HG02571 (cell line): ENCODE measurements around the gene PROZ.
"Not testable (repeated sequence)": the region's sequence is repeated elsewhere in the genome, so short reads cannot be mapped to it uniquely, and the experiment has no call there.

Source experiments
- ATAC-seq: cut with Tn5 transposase; IDR thresholded peaks from one replicate; pipeline ENCODE4 v1.9.1; 2021; ENCODE audit warnings: mild to moderate bottlenecking, moderate library complexity; ENCODE audit not compliant: unreplicated experiment

Gene PROZ, protein sequence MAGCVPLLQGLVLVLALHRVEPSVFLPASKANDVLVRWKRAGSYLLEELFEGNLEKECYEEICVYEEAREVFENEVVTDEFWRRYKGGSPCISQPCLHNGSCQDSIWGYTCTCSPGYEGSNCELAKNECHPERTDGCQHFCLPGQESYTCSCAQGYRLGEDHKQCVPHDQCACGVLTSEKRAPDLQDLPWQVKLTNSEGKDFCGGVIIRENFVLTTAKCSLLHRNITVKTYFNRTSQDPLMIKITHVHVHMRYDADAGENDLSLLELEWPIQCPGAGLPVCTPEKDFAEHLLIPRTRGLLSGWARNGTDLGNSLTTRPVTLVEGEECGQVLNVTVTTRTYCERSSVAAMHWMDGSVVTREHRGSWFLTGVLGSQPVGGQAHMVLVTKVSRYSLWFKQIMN

DNA sequence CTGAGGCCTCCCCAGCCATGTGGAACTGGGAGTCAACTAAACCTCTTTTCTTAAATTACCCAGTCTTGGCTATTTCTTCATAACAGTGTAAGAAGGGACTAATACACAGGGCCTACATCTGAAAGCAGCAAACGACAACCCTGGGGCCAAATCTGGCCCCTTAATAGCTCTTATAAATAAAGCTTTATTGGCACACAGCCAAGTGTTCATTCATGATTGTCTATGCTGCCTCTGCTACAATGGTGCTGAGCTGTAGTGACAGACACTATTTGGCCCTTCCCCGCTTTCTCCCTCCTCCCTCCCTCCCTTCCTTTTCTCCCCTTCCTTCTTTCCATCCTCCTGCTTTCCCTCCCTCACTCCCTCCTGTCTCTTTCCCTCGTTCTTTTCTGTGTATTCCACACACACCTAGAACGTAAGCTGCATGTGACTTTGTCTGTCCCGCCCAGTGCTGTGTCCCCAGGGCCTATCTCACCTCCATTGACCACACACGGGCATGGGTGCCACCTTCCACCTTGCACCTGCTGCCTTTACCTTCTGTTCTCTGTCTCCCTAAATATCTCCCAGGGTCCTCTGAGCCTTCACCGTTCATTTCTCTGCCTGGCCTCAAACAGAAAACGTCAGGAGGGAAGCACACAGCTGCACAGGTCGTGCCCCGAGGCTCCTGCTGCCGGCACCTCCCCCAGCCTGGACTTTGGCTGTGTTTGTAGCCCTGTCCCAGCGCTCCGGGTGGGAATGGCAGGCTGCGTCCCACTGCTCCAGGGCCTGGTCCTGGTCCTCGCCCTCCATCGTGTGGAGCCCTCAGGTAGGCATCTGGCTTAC, at the start of gene PROZ:
Gene PROZ (plus strand): TSS at position 720 of the 819 bp plus-strand sequence. CDS start 13 bp downstream, at position 733.
- no peak for ATAC-seq

GRCh38 chr13:113109151-113110047, 49.0 kb upstream of the PROZ start:
- no peak for ATAC-seq

DNA sequence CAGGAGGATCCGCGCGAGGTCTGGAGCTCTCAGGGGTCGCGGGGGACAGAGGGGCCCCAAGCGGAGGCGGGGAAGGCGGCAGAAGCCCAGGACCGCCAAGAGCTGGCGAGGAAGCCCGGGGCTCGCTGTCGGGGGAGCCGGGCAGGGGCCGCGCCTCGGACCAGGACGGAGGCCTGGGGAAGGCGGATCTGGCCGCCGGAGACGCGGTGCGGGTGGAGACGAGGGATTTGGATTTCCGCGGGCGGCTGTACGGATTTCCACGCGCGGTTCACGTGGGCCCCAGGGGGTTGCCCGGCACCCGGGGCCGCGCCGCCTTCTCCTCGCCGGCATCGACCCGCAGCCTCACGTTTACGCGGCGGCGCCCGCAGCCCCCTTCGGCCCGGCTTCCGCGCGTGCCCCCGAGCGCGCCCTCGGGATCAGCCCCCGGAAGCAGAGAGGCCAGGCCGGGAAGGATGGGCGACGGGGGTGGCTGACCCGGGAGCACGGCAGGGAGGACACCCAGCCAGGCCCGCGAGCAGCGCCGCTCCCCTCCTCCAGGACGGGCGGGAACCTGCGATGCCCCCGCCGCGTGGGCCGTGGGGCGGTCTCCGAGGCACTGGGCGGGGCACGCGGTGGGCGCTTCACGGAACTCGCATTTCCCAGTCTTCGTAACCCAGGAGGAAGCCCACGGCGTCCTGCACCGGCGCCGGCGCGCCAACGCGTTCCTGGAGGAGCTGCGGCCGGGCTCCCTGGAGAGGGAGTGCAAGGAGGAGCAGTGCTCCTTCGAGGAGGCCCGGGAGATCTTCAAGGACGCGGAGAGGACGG, 48.2 kb upstream of the PROZ start:
- ATAC-seq: no peak

DNA sequence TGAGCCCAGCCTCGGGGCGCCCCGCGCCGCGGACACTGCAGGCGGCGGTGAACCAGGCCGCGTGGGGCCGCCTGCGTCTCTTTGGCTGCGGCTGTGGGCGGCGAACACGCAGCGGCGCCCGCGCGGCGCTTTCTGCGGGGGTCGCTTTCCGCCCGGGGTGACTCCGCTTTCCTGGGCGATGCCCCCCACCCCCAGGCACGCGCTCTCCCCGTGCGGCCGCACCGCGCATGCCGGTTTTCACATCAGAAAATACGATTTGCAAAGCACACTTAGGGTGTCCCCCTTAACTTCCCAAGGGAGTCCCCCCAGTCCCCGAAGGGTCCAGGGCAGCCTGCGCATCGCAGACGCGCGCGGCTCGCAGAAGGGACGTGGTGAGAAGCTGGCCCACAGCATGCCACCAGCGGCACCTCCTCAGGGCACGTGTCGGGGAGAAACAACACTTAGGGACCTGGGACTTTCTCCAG, 47.6 kb upstream of the PROZ start:
- no peak for ATAC-seq

- ATAC-seq: not testable (repeated sequence)
Measured at GRCh38 chr13:113111821-113112220, 46.6 kb upstream of the PROZ start.

DNA sequence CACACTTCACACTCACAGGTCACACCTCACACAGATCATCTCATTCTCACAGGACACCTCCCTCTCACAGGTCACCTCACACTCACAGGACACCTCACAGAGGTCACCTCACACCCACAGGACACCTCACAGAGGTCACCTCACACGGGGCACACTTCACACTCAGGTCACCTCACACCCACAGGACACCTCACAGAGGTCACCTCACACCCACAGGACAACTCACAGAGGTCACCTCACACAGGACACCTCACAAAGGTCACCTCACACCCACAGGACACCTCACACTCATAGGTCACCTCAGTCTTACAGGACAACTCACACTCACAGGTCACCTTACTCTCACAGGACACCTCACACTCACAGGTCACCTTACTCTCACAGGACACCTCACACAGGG, 46.0 kb upstream of the PROZ start:
- ATAC-seq: not testable (repeated sequence)

DNA sequence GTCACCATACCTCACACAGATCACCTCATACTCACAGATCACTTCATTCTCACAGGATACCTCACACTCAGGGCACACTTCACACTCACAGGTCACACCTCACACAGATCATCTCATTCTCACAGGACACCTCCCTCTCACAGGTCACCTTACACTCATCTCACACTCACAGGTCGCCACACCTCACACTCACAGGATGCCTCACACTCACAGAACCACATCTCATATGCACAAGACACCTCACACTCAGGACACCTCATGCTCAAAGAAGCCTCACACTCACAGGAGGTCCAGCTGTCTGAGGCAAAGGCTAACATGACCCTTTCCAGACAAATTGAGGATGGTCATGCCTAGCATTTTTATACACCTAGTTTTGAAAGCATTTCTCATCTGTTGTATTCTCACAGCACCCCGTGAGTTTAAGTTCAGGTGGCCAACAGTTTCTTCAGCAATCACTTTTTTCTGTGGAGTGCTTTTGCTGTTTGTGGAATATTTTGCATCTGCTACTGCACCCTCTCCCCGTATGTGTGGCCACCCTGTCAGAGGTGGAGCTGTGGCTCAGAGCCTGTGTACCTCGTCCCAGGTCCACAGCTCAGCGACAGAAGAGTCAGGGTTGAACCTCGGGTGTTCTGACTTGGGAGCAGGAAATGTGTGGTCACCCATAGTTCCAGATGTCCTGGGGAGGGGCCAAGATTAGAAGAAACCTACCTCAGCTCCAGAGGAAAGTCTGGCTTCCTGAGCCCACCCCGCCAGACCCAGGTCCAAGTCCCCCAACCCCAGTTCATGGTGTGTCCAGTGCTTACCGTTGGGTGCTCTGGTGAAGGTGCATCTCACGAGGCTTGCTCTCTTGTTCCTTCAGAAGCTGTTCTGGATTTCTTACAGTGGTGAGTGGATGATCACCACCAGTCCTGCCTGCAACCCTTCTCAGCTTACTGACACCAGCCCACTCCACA, 45.3 kb upstream of the PROZ start:
- no peak for ATAC-seq

DNA sequence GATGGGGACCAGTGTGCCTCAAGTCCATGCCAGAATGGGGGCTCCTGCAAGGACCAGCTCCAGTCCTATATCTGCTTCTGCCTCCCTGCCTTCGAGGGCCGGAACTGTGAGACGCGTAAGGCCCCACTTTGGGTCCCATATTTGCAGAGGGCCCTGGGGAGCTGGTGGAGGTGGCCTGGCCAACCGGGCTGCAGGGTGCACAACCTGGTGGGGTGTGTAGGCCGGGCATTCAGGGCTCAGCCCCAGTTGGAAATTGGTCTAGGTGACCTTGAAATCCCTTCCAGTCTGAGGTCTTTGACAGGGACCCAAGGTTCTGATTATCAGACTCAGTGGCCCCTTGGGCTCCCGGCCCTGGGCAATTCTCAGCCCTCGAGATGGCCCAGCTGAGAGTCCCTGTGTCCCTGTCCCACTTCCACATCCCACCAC, 44.6 kb upstream of the PROZ start:
- ATAC-seq: no peak

GRCh38 chr13:113114511-113115362, 43.7 kb upstream of the PROZ start:
- ATAC-seq: no peak

GRCh38 chr13:113115363-113116205, 42.9 kb upstream of the PROZ start:
- no peak for ATAC-seq

- ATAC-seq: no peak
Measured at GRCh38 chr13:113116206-113116800, 42.1 kb upstream of the PROZ start.

DNA sequence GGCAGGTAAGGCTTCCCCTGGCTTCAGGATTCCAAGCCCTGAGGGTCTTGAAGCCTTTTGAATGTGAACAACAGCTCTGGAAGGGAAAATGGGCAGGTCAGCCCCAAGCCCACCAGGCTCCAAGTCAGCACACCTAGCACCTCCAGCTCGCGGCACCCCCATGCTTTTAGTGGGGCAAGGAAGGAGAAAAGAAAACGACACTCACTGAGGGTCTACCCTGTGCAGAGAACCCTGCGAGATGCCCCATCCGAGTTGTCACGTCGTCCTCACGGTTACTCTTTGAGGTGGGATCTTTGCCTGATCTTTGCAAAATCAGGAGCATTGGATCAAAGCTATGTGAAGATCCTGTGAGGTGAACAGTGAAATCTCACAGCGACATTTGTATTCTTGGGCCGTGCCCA, 41.6 kb upstream of the PROZ start:
- ATAC-seq: no peak

- ATAC-seq: no peak
Measured at GRCh38 chr13:113117335-113117872, 41.0 kb upstream of the PROZ start.

- ATAC-seq: no peak
Measured at GRCh38 chr13:113117911-113118260, 40.6 kb upstream of the PROZ start.

DNA sequence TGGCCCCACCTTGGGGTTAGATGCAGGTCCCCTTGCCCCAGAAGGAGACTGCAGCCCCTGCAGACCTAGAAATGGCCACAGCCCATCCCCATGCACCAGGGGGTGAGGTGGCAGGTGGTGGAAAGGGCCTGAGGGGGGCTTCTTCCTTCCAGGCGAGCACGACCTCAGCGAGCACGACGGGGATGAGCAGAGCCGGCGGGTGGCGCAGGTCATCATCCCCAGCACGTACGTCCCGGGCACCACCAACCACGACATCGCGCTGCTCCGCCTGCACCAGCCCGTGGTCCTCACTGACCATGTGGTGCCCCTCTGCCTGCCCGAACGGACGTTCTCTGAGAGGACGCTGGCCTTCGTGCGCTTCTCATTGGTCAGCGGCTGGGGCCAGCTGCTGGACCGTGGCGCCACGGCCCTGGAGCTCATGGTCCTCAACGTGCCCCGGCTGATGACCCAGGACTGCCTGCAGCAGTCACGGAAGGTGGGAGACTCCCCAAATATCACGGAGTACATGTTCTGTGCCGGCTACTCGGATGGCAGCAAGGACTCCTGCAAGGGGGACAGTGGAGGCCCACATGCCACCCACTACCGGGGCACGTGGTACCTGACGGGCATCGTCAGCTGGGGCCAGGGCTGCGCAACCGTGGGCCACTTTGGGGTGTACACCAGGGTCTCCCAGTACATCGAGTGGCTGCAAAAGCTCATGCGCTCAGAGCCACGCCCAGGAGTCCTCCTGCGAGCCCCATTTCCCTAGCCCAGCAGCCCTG, 40.0 kb upstream of the PROZ start:
- no peak for ATAC-seq
